Activated CD8-positive, alpha-beta memory T cell treated with anti-CD3 and anti-CD28 coated beads, Interleukin-2, amount 10 ng/mL, durations not matched to agents 7 days and 5 days (primary cell): ENCODE data around the gene FARS2. TPM values are rescaled to one million over a fixed set of nuclear protein-coding genes. Genes with fewer than 3 reads are reported as not detected.

Source experiments
- ATAC-seq: fragments of 150-1000 bp; cut with Tn5 transposase; one replicate; pipeline ENCODE4 v1.10.0; 2021; ENCODE audit warnings: moderate library complexity
- CTCF ChIA-PET: fragments of 350-600 bp; sonication (Branson Sonifier 250); formaldehyde crosslinking; loops from one replicate; lab custom pipeline; 2021; ENCODE audit warnings: antibody characterized with exemption; lab: Charles Lee
- DNase-seq: peaks from one replicate; pipeline ENCODE4 v3.0.0-alpha.2; 2020
- H3K27ac Mint-ChIP-seq: one replicate; pipeline ENCODE4 v1.8.0; 2021; ENCODE audit warnings: mild to moderate bottlenecking, mixed read lengths
- H3K27me3 Mint-ChIP-seq: one replicate; pipeline ENCODE4 v1.8.0; 2021; ENCODE audit warnings: mixed read lengths
- H3K36me3 Mint-ChIP-seq: one replicate; pipeline ENCODE4 v1.8.0; 2021; ENCODE audit warnings: mild to moderate bottlenecking, mixed read lengths
- H3K4me1 Mint-ChIP-seq: one replicate; pipeline ENCODE4 v1.8.0; 2021; ENCODE audit warnings: mixed read lengths
- H3K4me3 Mint-ChIP-seq: one replicate; pipeline ENCODE4 v1.8.0; 2021; ENCODE audit warnings: mild to moderate bottlenecking, moderate library complexity, mixed read lengths
- H3K9me3 Mint-ChIP-seq: one replicate; pipeline ENCODE4 v1.8.0; 2022; ENCODE audit warnings: low read depth, mixed read lengths
- total RNA-seq, 2 experiments: library from RNA; stranded (reverse); gene quantifications; one replicate each; pipeline ENCODE4 v1.2.3, GENCODE V29; 2021

The FARS2 gene
- total RNA-seq, 2 experiments from 2014 or later = 23.2 to 28.3 TPM

GRCh38 chr6:5597413-5597812 is 336.1 kb downstream of the FARS2 start:
- H3K9me3 Mint-ChIP-seq = no peaks in the 10 kb centered on the region
- no peak for DNase-seq
- H3K27me3 Mint-ChIP-seq = no peaks in the 10 kb centered on the region
- peaks cover 6% of the 10 kb centered on the region for H3K36me3 Mint-ChIP-seq
- CTCF ChIA-PET = no interaction called here
- no peak for ATAC-seq
- H3K4me3 Mint-ChIP-seq = no peak overlapping the region
- no peaks in the 10 kb centered on the region for H3K4me1 Mint-ChIP-seq
- no peak overlapping the region for H3K27ac Mint-ChIP-seq

GRCh38 chr6:5598123-5598522 is 336.8 kb downstream of the FARS2 start:
- H3K27ac Mint-ChIP-seq = no peak overlapping the region
- CTCF ChIA-PET = no interaction called here
- H3K27me3 Mint-ChIP-seq = no peaks in the 10 kb centered on the region
- H3K4me3 Mint-ChIP-seq = no peak overlapping the region
- no peaks in the 10 kb centered on the region for H3K4me1 Mint-ChIP-seq
- no peak for ATAC-seq
- peaks cover 6% of the 10 kb centered on the region for H3K36me3 Mint-ChIP-seq
- H3K9me3 Mint-ChIP-seq = no peaks in the 10 kb centered on the region
- DNase-seq = no peak

GRCh38 chr6:5599127-5599526 is 337.8 kb downstream of the FARS2 start:
- peaks cover 6% of the 10 kb centered on the region for H3K36me3 Mint-ChIP-seq
- no peak overlapping the region for H3K4me3 Mint-ChIP-seq
- no peaks in the 10 kb centered on the region for H3K9me3 Mint-ChIP-seq
- CTCF ChIA-PET = no interaction called here
- no peaks in the 10 kb centered on the region for H3K27me3 Mint-ChIP-seq
- DNase-seq (no peak), ATAC-seq (no peak)
- no peaks in the 10 kb centered on the region for H3K4me1 Mint-ChIP-seq
- no peak overlapping the region for H3K27ac Mint-ChIP-seq

GRCh38 chr6:5605937-5606336 is 344.6 kb downstream of the FARS2 start:
- peaks cover 3% of the 10 kb centered on the region for H3K36me3 Mint-ChIP-seq
- no peaks in the 10 kb centered on the region for H3K27me3 Mint-ChIP-seq
- H3K27ac Mint-ChIP-seq = no peak overlapping the region
- H3K9me3 Mint-ChIP-seq = no peaks in the 10 kb centered on the region
- peaks cover 9% of the 10 kb centered on the region for H3K4me1 Mint-ChIP-seq
- no peak overlapping the region for H3K4me3 Mint-ChIP-seq
- no peak for ATAC-seq
- DNase-seq = no peak
- CTCF ChIA-PET = interaction anchor here (1.0 kb wide), 1 partner anchor 50 kb away, joined by 3 read pairs; no protein-coding TSS in a partner anchor

GRCh38 chr6:5606546-5606945 is 345.2 kb downstream of the FARS2 start:
- Mint-ChIP-seq H3K36me3 (peaks cover 3% of the 10 kb centered on the region), H3K27ac (no peak overlapping the region), H3K27me3 (no peaks in the 10 kb centered on the region), H3K4me1 (peaks cover 9% of the 10 kb centered on the region), H3K9me3 (no peaks in the 10 kb centered on the region), H3K4me3 (no peak overlapping the region)
- CTCF ChIA-PET = interaction anchor here (1.0 kb wide), 1 partner anchor 50 kb away, joined by 3 read pairs; no protein-coding TSS in a partner anchor
- ATAC-seq (no peak), DNase-seq (no peak)

- Mint-ChIP-seq H3K4me3 (no peak overlapping the region), H3K27me3 (no peaks in the 10 kb centered on the region), H3K4me1 (peaks cover 9% of the 10 kb centered on the region), H3K27ac (no peak overlapping the region), H3K9me3 (no peaks in the 10 kb centered on the region), H3K36me3 (peaks cover 17% of the 10 kb centered on the region)
- no peak for DNase-seq
- CTCF ChIA-PET = no interaction called here
- no peak for ATAC-seq
Measured at GRCh38 chr6:5610640-5611039, 349.3 kb downstream of the FARS2 start.

- ATAC-seq = no peak
- CTCF ChIA-PET = no interaction called here
- H3K36me3 Mint-ChIP-seq = peaks cover 25% of the 10 kb centered on the region
- H3K27me3 Mint-ChIP-seq = no peaks in the 10 kb centered on the region
- DNase-seq = no peak
- H3K4me1 Mint-ChIP-seq = peaks cover 16% of the 10 kb centered on the region
- H3K4me3 Mint-ChIP-seq = no peak overlapping the region
- H3K9me3 Mint-ChIP-seq = no peaks in the 10 kb centered on the region
- H3K27ac Mint-ChIP-seq = no peak overlapping the region
Measured at GRCh38 chr6:5617179-5617578, 355.9 kb downstream of the FARS2 start.

GRCh38 chr6:5619249-5619648 is 357.9 kb downstream of the FARS2 start:
- Mint-ChIP-seq H3K4me3 (peak overlapping the region; percentile 3), H3K27ac (peak overlapping the region; percentile 75), H3K4me1 (peaks cover 16% of the 10 kb centered on the region), H3K27me3 (no peaks in the 10 kb centered on the region), H3K36me3 (peaks cover 16% of the 10 kb centered on the region), H3K9me3 (no peaks in the 10 kb centered on the region)
- CTCF ChIA-PET = interaction anchor here (1.4 kb wide), 1 partner anchor 148 kb away, joined by 3 read pairs; no protein-coding TSS in a partner anchor
- DNase-seq (peak; percentile 76), ATAC-seq (peak; percentile 100)

GRCh38 chr6:5622276-5623005 is 361.1 kb downstream of the FARS2 start:
- Mint-ChIP-seq H3K27ac (no peak overlapping the region), H3K27me3 (no peaks in the 10 kb centered on the region), H3K4me1 (peaks cover 32% of the 10 kb centered on the region), H3K36me3 (peaks cover 4% of the 10 kb centered on the region), H3K9me3 (no peaks in the 10 kb centered on the region), H3K4me3 (no peak overlapping the region)
- DNase-seq = no peak
- CTCF ChIA-PET = no interaction called here
- ATAC-seq = no peak

- ATAC-seq (no peak), DNase-seq (no peak)
- Mint-ChIP-seq H3K27me3 (no peaks in the 10 kb centered on the region), H3K36me3 (peaks cover 7% of the 10 kb centered on the region), H3K9me3 (no peaks in the 10 kb centered on the region), H3K4me1 (peaks cover 35% of the 10 kb centered on the region), H3K4me3 (no peak overlapping the region), H3K27ac (no peak overlapping the region)
- CTCF ChIA-PET = no interaction called here
Measured at GRCh38 chr6:5623769-5624168, 362.5 kb downstream of the FARS2 start.

- DNase-seq (no peak), ATAC-seq (no peak)
- peaks cover 8% of the 10 kb centered on the region for H3K36me3 Mint-ChIP-seq
- peaks cover 31% of the 10 kb centered on the region for H3K4me1 Mint-ChIP-seq
- no peaks in the 10 kb centered on the region for H3K9me3 Mint-ChIP-seq
- no peak overlapping the region for H3K27ac Mint-ChIP-seq
- no peak overlapping the region for H3K4me3 Mint-ChIP-seq
- CTCF ChIA-PET = no interaction called here
- H3K27me3 Mint-ChIP-seq = no peaks in the 10 kb centered on the region
Measured at GRCh38 chr6:5624256-5624655, 362.9 kb downstream of the FARS2 start.

- peak; percentile 87 for ATAC-seq
- Mint-ChIP-seq H3K27ac (peak overlapping the region; percentile 70), H3K9me3 (no peaks in the 10 kb centered on the region), H3K4me3 (peak overlapping the region; percentile 51), H3K4me1 (peaks cover 22% of the 10 kb centered on the region), H3K36me3 (peaks cover 7% of the 10 kb centered on the region), H3K27me3 (no peaks in the 10 kb centered on the region)
- peak; percentile 62 for DNase-seq
- CTCF ChIA-PET = no interaction called here
Measured at GRCh38 chr6:5626727-5627426, 365.6 kb downstream of the FARS2 start.

GRCh38 chr6:5630636-5631035 is 369.3 kb downstream of the FARS2 start:
- no peak for DNase-seq
- H3K9me3 Mint-ChIP-seq = no peaks in the 10 kb centered on the region
- ATAC-seq = no peak
- no peak overlapping the region for H3K27ac Mint-ChIP-seq
- peaks cover 8% of the 10 kb centered on the region for H3K36me3 Mint-ChIP-seq
- H3K4me3 Mint-ChIP-seq = no peak overlapping the region
- no peaks in the 10 kb centered on the region for H3K27me3 Mint-ChIP-seq
- CTCF ChIA-PET = no interaction called here
- H3K4me1 Mint-ChIP-seq = peaks cover 27% of the 10 kb centered on the region
